Neural progenitor cell (in vitro differentiated cells): Measurements from ENCODE around the gene LRRTM1. TPM values are rescaled to one million over a fixed set of nuclear protein-coding genes. Genes with fewer than 3 reads are reported as not detected.

ENCODE experiments used
- DNase-seq: peaks from one replicate; pipeline ENCODE4 v3.0.0-alpha.2; 2016; ENCODE audit warnings: low spot score
- H2AFZ ChIP-seq: fragments of 200-600 bp; sonication (generic); replicated peaks from 2 replicates; pipeline ENCODE4 v1.6.1; 2016; ENCODE audit warnings: antibody characterized with exemption
- H3F3A ChIP-seq: fragments of 200-600 bp; sonication (generic); 2 replicates; pipeline ENCODE4 v1.6.1; 2016; ENCODE audit warnings: antibody characterized with exemption, low read depth
- H3K27ac ChIP-seq: fragments of 200-600 bp; sonication (generic); 2 replicates; pipeline ENCODE4 v1.5.1; 2016; ENCODE audit warnings: mild to moderate bottlenecking
- H3K27me3 ChIP-seq: fragments of 200-600 bp; sonication (generic); 2 replicates; pipeline ENCODE4 v1.6.1; 2016; ENCODE audit warnings: mild to moderate bottlenecking, moderate library complexity
- H3K36me3 ChIP-seq: fragments of 200-600 bp; sonication (generic); 2 replicates; pipeline ENCODE4 v1.5.1; 2016
- H3K4me1 ChIP-seq: fragments of 200-600 bp; sonication (generic); 2 replicates; pipeline ENCODE4 v1.6.1; 2016; ENCODE audit warnings: mixed run types
- H3K4me2 ChIP-seq: fragments of 200-600 bp; sonication (generic); 2 replicates; pipeline ENCODE4 v1.6.1; 2016
- H3K4me3 ChIP-seq: fragments of 200-600 bp; sonication (generic); 2 replicates; pipeline ENCODE4 v1.5.1; 2016
- H3K79me2 ChIP-seq: fragments of 200-600 bp; sonication (generic); 2 replicates; pipeline ENCODE4 v1.6.1; 2016; ENCODE audit warnings: low read depth
- H3K9ac ChIP-seq: fragments of 200-600 bp; sonication (generic); 2 replicates; pipeline ENCODE4 v1.6.1; 2016
- H3K9me3 ChIP-seq: fragments of 200-600 bp; sonication (generic); 2 replicates; pipeline ENCODE4 v1.5.1; 2016; ENCODE audit warnings: low read depth
- H4K20me1 ChIP-seq: fragments of 200-600 bp; sonication (generic); 2 replicates; pipeline ENCODE4 v1.6.1; 2016; ENCODE audit warnings: low read depth
- H3K27ac Mint-ChIP-seq: 3 replicates; pipeline ENCODE4 v1.8.0; 2021; ENCODE audit warnings: mixed read lengths
- H3K27me3 Mint-ChIP-seq: 2 replicates; pipeline ENCODE4 v1.8.0; 2022; ENCODE audit warnings: low read depth, mild to moderate bottlenecking, inconsistent platforms, moderate library complexity, mixed read lengths; ENCODE audit not compliant: insufficient read depth
- H3K36me3 Mint-ChIP-seq: 3 replicates; pipeline ENCODE4 v1.8.0; 2021; ENCODE audit warnings: mixed read lengths
- H3K4me1 Mint-ChIP-seq: 3 replicates; pipeline ENCODE4 v1.8.0; 2021; ENCODE audit warnings: mixed read lengths
- H3K4me3 Mint-ChIP-seq: 3 replicates; pipeline ENCODE4 v1.8.0; 2021; ENCODE audit warnings: mild to moderate bottlenecking, moderate library complexity, mixed read lengths
- H3K9me3 Mint-ChIP-seq: 3 replicates; pipeline ENCODE4 v1.8.0; 2020; ENCODE audit warnings: mixed read lengths
- EZH2 ChIP-seq: fragments of 200-600 bp; sonication (generic); IDR thresholded peaks from 2 replicates; pipeline ENCODE4 v1.6.1; 2017; ENCODE audit warnings: antibody characterized with exemption, mild to moderate bottlenecking, moderate library complexity
- EZH2phosphoT487 ChIP-seq: fragments of 200-600 bp; sonication (generic); IDR thresholded peaks from 2 replicates; pipeline ENCODE4 v1.6.1; 2017; ENCODE audit warnings: antibody characterized with exemption
- total RNA-seq: library from RNA; depleted of rRNA; stranded (reverse); fragments of >200 nt; gene quantifications from 2 replicates; pipeline ENCODE4 v1.2.3, GENCODE V29; 2015; ENCODE audit warnings: low replicate concordance
- TF ChIP-seq, protein P1 (sequence below): fragments of 200-600 bp; sonication (generic); IDR thresholded peaks from 2 replicates; pipeline ENCODE4 v1.5.1; 2017; ENCODE audit warnings: antibody characterized with exemption, mild to moderate bottlenecking

Gene LRRTM1
- total RNA-seq, 1 donor from 2014 or later, result not detected

GRCh38 chr2:80288576-80288975 lies 16.0 kb downstream of the LRRTM1 start:
- Histone ChIP-seq H3K9ac (no peak overlapping the region), H3K9me3 (no peaks in the 10 kb centered on the region), H4K20me1 (no peaks in the 10 kb centered on the region), H3K4me3 (no peak overlapping the region), H3K4me2 (no peak overlapping the region), H3K27ac (no peak overlapping the region), H3K79me2 (no peaks in the 10 kb centered on the region), H3K36me3 (no peaks in the 10 kb centered on the region), H2AFZ (peak overlapping the region; percentile 55), H3K27me3 (no peaks in the 10 kb centered on the region), H3K4me1 (peaks cover 16% of the 10 kb centered on the region), H3F3A (no peaks in the 10 kb centered on the region)
- H3K27me3 Mint-ChIP-seq, result peaks cover 2% of the 10 kb centered on the region
- peak; percentile 26 for DNase-seq
- H3K9me3 Mint-ChIP-seq, result peaks cover 5% of the 10 kb centered on the region
- peak overlapping the region; percentile 28 for H3K27ac Mint-ChIP-seq
- H3K4me3 Mint-ChIP-seq, result no peak overlapping the region
- H3K4me1 Mint-ChIP-seq, result peaks cover 39% of the 10 kb centered on the region
- H3K36me3 Mint-ChIP-seq, result no peaks in the 10 kb centered on the region
- TF ChIP-seq EZH2phosphoT487, result no peak
- TF ChIP-seq, protein P1, sequence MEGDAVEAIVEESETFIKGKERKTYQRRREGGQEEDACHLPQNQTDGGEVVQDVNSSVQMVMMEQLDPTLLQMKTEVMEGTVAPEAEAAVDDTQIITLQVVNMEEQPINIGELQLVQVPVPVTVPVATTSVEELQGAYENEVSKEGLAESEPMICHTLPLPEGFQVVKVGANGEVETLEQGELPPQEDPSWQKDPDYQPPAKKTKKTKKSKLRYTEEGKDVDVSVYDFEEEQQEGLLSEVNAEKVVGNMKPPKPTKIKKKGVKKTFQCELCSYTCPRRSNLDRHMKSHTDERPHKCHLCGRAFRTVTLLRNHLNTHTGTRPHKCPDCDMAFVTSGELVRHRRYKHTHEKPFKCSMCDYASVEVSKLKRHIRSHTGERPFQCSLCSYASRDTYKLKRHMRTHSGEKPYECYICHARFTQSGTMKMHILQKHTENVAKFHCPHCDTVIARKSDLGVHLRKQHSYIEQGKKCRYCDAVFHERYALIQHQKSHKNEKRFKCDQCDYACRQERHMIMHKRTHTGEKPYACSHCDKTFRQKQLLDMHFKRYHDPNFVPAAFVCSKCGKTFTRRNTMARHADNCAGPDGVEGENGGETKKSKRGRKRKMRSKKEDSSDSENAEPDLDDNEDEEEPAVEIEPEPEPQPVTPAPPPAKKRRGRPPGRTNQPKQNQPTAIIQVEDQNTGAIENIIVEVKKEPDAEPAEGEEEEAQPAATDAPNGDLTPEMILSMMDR, result peak; percentile 43

DNA sequence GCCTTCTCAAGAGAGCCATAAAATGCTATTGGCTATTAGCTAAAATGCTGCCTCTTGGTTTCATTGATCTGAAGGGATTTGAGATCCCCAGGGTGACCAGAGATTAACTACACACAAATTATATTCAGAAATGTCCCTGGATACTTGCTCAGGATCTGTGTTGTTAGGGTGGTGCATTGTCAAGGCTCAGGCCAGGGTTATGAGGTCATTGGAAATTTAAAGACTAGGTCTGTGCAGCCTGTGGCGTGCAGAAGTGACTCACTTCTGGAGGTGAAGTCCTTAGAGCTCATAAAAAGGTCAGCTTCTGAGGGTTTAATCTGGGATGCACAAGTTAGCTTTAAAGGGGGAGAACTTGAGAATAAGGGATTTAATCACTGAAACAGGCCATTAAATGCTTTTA lies 23.5 kb downstream of the LRRTM1 start:
- Histone ChIP-seq H3K9ac (no peak overlapping the region), H3F3A (no peaks in the 10 kb centered on the region)
- H3K4me1 Mint-ChIP-seq, result peaks cover 56% of the 10 kb centered on the region

DNA sequence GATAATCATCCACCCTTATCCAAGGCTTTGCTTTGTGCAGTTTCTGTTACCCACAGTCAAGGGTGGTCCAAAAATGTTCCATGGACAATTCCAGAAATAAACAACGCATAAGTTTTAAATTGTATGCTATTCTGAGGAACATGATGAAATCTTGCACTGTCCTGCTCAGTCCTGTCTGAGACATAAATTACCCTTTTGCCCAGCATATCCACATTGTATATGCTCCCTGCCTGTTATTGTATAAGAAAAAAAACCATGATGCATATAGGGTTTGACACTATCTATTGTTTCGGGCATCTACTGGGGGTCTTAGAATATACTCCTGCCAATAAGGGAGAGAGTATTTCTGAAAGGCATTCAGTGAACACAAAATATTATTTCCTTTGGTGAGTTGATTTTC lies 24.0 kb downstream of the LRRTM1 start:
- H3K27ac ChIP-seq, result no peak overlapping the region
- H3K4me2 ChIP-seq, result no peak overlapping the region
- Mint-ChIP-seq H3K4me1 (peaks cover 56% of the 10 kb centered on the region), H3K36me3 (peaks cover 10% of the 10 kb centered on the region), H3K27ac (peak overlapping the region; percentile 97), H3K9me3 (peaks cover 19% of the 10 kb centered on the region), H3K4me3 (no peak overlapping the region), H3K27me3 (peaks cover 2% of the 10 kb centered on the region)
- no peaks in the 10 kb centered on the region for H3K4me1 ChIP-seq
- no peak for DNase-seq
- no peak overlapping the region for H2AFZ ChIP-seq
- H3F3A ChIP-seq, result no peaks in the 10 kb centered on the region
- H3K9me3 ChIP-seq, result no peaks in the 10 kb centered on the region
- no peaks in the 10 kb centered on the region for H4K20me1 ChIP-seq
- TF ChIP-seq, protein P1, result no peak
- no peak for TF ChIP-seq EZH2
- no peak for TF ChIP-seq EZH2phosphoT487
- H3K27me3 ChIP-seq, result no peaks in the 10 kb centered on the region
- H3K79me2 ChIP-seq, result no peaks in the 10 kb centered on the region
- no peak overlapping the region for H3K4me3 ChIP-seq
- H3K9ac ChIP-seq, result no peak overlapping the region
- H3K36me3 ChIP-seq, result no peaks in the 10 kb centered on the region

More for the DNA sequence above, 23.5 kb downstream of the LRRTM1 start:
- H4K20me1 ChIP-seq, result no peaks in the 10 kb centered on the region
- H3K27ac ChIP-seq, result no peak overlapping the region
- DNase-seq, result no peak
- H3K27me3 ChIP-seq, result no peaks in the 10 kb centered on the region
- peak overlapping the region; percentile 97 for H3K27ac Mint-ChIP-seq
- peaks cover 10% of the 10 kb centered on the region for H3K36me3 Mint-ChIP-seq
- H3K4me2 ChIP-seq, result no peak overlapping the region
- TF ChIP-seq EZH2, result no peak
- no peak for TF ChIP-seq EZH2phosphoT487
- TF ChIP-seq, protein P1, result no peak
- H3K27me3 Mint-ChIP-seq, result peaks cover 2% of the 10 kb centered on the region
- H3K36me3 ChIP-seq, result no peaks in the 10 kb centered on the region
- H3K4me3 ChIP-seq, result no peak overlapping the region
- peaks cover 22% of the 10 kb centered on the region for H3K9me3 Mint-ChIP-seq
- H3K4me1 ChIP-seq, result no peaks in the 10 kb centered on the region
- H3K9me3 ChIP-seq, result no peaks in the 10 kb centered on the region
- no peaks in the 10 kb centered on the region for H3K79me2 ChIP-seq
- no peak overlapping the region for H2AFZ ChIP-seq
- H3K4me3 Mint-ChIP-seq, result peak overlapping the region; percentile 28
